Thyroid gland (tissue), 4 donors: Measurements from ENCODE around the gene KDM4B. TPM values are rescaled to one million over a fixed set of nuclear protein-coding genes. Genes with fewer than 3 reads are reported as not detected.
"Not testable (repeated sequence)": the region's sequence is repeated elsewhere in the genome, so short reads cannot be mapped to it uniquely, and the experiment has no call there.

Experiments used
- DNase-seq, 2 donors: peaks; one replicate each; pipeline ENCODE4 v3.0.0-alpha.2; 2019
- H3K27ac ChIP-seq, 3 donors: fragments of 200-600 bp; sonication (generic); 1 replicate in 2 of 3; 2 replicates in 1 of 3; pipeline ENCODE4 v1.5.1; 2016 to 2019; ENCODE audit warnings: mild to moderate bottlenecking in 1 of 3, moderate library complexity in 1 of 3
- H3K27me3 ChIP-seq: fragments of 200-600 bp; sonication (generic); one replicate; pipeline ENCODE4 v1.5.1; 2019
- H3K36me3 ChIP-seq, 2 donors: fragments of 200-600 bp; sonication (generic); one replicate each; pipeline ENCODE4 v1.5.1; 2016 to 2019
- H3K4me1 ChIP-seq, 2 donors: fragments of 200-600 bp; sonication (generic); one replicate each; pipeline ENCODE4 v1.5.1; 2017 to 2019
- H3K4me3 ChIP-seq, 3 donors: fragments of 200-600 bp; sonication (generic); replicated peaks in 1 of 3; 1 replicate in 2 of 3; 2 replicates in 1 of 3; pipeline ENCODE4 v1.5.1; 2016; ENCODE audit warnings: mild to moderate bottlenecking in 1 of 3
- H3K9me3 ChIP-seq: fragments of 200-600 bp; sonication (generic); one replicate; pipeline ENCODE4 v1.5.1; 2017
- POLR2A ChIP-seq, 2 donors: fragments of 450-650 bp; IDR thresholded peaks; one replicate each; pipeline ENCODE4 v1.6.1; 2017; ENCODE audit warnings: antibody characterized with exemption in 2 of 2, mild to moderate bottlenecking in 2 of 2, moderate library complexity in 1 of 2
- WGBS, 2 donors: methylation state at CpG; one replicate each; pipeline ENCODE4 v1.1.5; 2017; 5-methylcytosine and 5-hydroxymethylcytosine counted together
- intact Hi-C: fragments of 100-400 bp; cut with DNase I; formaldehyde crosslinking; loops from one replicate; pipeline ENCODE4 v1.15.1; 2023
- total RNA-seq, 4 donors: library from RNA; depleted of rRNA; stranded (reverse); fragments of >200 nt; gene quantifications; one replicate each; pipeline ENCODE4 v1.2.3, GENCODE V29; 2016
- TF ChIP-seq, protein P1 (sequence below), 6 experiments: fragments of 200-600 bp in 3 of 6; fragments of 450-650 bp in 3 of 6; sonication (generic) in 3 of 6; IDR thresholded peaks; one replicate each; pipeline ENCODE4 v1.5.1; 2016 to 2019; ENCODE audit warnings: antibody characterized with exemption in 6 of 6, mild to moderate bottlenecking in 2 of 6, inconsistent platforms in 1 of 6, moderate library complexity in 1 of 6

The KDM4B gene
- total RNA-seq, 4 donors from 2014 or later = 44.3 to 87.2 (median 75.8) TPM

DNA sequence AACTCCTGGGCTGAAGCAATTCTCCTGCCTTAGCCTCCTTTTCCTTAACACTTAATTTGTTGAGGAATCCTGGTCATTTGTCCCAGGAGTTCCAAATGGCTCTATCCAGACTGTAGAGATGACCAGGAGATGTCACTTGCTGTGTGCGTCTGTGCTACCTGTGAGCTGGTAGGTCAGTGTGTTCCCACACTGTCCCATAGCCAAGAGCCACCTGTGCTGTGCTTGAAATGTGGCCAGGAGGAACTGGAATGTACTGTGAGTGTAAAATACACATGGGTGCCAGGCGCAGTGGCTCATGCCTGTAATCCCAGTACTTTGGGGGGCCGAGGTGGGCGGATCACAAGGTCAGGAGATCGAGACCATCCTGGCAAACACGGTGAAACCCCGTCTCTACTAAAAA lies 29.4 kb upstream of the KDM4B start:
- Histone ChIP-seq H3K4me1 (no peaks in the 10 kb centered on the region), H3K4me3 (no peak overlapping the region), H3K36me3 (no peaks in the 10 kb centered on the region), H3K27ac (no peak overlapping the region), H3K27me3 (no peaks in the 10 kb centered on the region), H3K9me3 (no peaks in the 10 kb centered on the region)
- no peak for TF ChIP-seq POLR2A (IDR thresholded peaks at IDR 0.05)
- TF ChIP-seq, protein P1, sequence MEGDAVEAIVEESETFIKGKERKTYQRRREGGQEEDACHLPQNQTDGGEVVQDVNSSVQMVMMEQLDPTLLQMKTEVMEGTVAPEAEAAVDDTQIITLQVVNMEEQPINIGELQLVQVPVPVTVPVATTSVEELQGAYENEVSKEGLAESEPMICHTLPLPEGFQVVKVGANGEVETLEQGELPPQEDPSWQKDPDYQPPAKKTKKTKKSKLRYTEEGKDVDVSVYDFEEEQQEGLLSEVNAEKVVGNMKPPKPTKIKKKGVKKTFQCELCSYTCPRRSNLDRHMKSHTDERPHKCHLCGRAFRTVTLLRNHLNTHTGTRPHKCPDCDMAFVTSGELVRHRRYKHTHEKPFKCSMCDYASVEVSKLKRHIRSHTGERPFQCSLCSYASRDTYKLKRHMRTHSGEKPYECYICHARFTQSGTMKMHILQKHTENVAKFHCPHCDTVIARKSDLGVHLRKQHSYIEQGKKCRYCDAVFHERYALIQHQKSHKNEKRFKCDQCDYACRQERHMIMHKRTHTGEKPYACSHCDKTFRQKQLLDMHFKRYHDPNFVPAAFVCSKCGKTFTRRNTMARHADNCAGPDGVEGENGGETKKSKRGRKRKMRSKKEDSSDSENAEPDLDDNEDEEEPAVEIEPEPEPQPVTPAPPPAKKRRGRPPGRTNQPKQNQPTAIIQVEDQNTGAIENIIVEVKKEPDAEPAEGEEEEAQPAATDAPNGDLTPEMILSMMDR (IDR thresholded peaks at IDR 0.05) = no peak
- intact Hi-C loops = no loop called here
- 47 to 77% methylated on average over 6 to 7 of the region's 7 CpGs for WGBS, 2 donors
- DNase-seq = peak; percentile 65 to 81

DNA sequence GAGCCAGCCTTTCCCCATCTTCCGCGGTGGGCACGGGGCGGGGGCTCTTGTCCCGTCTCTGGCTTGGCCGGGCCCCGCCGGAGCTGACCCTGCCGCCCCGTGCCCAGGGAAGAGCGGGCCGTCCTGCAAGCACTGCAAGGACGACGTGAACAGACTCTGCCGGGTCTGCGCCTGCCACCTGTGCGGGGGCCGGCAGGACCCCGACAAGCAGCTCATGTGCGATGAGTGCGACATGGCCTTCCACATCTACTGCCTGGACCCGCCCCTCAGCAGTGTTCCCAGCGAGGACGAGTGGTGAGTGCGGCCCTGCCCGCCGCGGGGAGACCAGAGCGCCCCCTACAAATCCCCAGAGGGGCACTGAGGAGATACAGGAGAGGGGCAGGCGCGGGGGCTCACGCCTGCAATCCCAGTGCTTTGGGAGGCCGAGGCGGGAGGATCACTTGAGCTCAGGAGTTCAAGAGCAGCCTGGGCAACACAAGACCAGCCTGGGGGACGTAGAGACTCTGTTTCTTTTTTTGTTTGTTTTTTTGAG lies 27.2 kb upstream of the KDM4B start:
- WGBS, 2 donors = 96 to 98% methylated on average over 23 to 31 of the region's 35 CpGs
- intact Hi-C loops = not testable (repeated sequence)

DNA sequence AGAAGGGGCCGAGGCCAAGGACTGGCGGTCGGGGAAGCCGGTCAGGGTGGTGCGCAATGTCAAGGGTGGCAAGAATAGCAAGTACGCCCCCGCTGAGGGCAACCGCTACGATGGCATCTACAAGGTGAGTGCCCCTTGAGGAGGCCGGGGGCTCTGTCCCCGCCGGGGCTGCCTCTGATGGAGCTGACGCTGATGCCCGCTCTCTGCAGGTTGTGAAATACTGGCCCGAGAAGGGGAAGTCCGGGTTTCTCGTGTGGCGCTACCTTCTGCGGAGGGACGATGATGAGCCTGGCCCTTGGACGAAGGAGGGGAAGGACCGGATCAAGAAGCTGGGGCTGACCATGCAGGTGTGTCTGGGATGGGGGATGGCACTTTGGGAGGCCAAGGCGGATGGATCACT lies 18.3 kb upstream of the KDM4B start:
- H3K4me1 ChIP-seq, H3K27me3 ChIP-seq, DNase-seq, H3K4me3 ChIP-seq, intact Hi-C loops, H3K9me3 ChIP-seq, H3K36me3 ChIP-seq, H3K27ac ChIP-seq: not testable (repeated sequence)
- WGBS, 2 donors = 94 to 98% methylated on average over 23 of the region's 23 CpGs

More for the DNA sequence above, 27.2 kb upstream of the KDM4B start:
- H3K4me3 ChIP-seq, H3K9me3 ChIP-seq, H3K4me1 ChIP-seq, H3K27ac ChIP-seq, DNase-seq, H3K27me3 ChIP-seq, H3K36me3 ChIP-seq: not testable (repeated sequence)

DNA sequence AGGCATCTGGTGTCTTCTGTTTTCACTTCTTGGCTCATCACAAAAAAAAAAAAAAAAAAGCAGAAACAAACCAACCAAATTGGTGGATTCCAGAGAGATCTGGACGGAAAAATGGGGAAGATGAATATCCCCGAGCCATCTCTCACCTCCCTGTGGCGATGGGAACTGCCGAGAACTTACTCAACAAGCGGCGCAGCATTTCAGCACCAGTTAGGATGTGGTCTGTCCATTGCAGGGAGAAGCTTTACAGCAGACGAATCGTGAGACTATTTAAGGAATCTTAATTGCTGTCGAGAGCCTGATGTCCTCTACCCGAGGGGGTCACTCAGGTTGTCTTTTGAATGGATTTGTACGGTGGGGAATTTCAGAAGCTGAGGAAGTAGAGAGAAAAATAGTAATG lies 17.3 kb upstream of the KDM4B start:
- TF ChIP-seq, protein P1 (IDR thresholded peaks at IDR 0.05) = no peak
- no peak for TF ChIP-seq POLR2A (IDR thresholded peaks at IDR 0.05)
- no peaks in the 10 kb centered on the region for H3K4me1 ChIP-seq
- H3K27me3 ChIP-seq = no peaks in the 10 kb centered on the region
- 81 to 83% methylated on average over 11 of the region's 11 CpGs for WGBS, 2 donors
- H3K27ac ChIP-seq = no peak overlapping the region
- intact Hi-C loops = no loop called here
- no peaks in the 10 kb centered on the region for H3K36me3 ChIP-seq
- DNase-seq = no peak
- no peak overlapping the region for H3K4me3 ChIP-seq
- H3K9me3 ChIP-seq = no peaks in the 10 kb centered on the region

DNA sequence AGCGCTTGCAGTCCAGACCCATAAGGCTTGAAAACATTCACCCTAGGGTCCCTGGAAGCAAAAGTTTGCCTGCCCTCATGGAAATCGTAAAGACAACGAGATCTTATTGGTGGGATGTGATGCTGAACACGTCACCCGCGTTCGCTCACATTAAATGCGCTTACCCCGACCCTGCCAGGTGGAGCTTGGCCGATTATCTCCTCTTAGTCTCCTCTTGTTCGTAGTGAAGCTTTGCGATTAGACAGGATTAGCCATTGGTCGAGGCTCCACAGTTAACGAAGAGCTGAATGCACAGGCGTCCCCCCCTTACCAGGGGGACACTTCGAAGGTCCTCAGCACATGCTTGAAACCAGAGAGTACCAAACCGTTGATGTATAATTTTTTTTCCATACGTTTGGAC lies 16.0 kb upstream of the KDM4B start:
- TF ChIP-seq POLR2A (IDR thresholded peaks at IDR 0.05) = no peak
- TF ChIP-seq, protein P1 (IDR thresholded peaks at IDR 0.05) = no peak
- H3K4me3 ChIP-seq = no peak overlapping the region
- H3K27me3 ChIP-seq = no peaks in the 10 kb centered on the region
- no peaks in the 10 kb centered on the region for H3K4me1 ChIP-seq
- H3K36me3 ChIP-seq = no peaks in the 10 kb centered on the region
- H3K27ac ChIP-seq = no peak overlapping the region
- intact Hi-C loops = no loop called here
- no peak for DNase-seq
- WGBS, 2 donors = 94 to 95% methylated on average over 18 of the region's 18 CpGs
- no peaks in the 10 kb centered on the region for H3K9me3 ChIP-seq

DNA sequence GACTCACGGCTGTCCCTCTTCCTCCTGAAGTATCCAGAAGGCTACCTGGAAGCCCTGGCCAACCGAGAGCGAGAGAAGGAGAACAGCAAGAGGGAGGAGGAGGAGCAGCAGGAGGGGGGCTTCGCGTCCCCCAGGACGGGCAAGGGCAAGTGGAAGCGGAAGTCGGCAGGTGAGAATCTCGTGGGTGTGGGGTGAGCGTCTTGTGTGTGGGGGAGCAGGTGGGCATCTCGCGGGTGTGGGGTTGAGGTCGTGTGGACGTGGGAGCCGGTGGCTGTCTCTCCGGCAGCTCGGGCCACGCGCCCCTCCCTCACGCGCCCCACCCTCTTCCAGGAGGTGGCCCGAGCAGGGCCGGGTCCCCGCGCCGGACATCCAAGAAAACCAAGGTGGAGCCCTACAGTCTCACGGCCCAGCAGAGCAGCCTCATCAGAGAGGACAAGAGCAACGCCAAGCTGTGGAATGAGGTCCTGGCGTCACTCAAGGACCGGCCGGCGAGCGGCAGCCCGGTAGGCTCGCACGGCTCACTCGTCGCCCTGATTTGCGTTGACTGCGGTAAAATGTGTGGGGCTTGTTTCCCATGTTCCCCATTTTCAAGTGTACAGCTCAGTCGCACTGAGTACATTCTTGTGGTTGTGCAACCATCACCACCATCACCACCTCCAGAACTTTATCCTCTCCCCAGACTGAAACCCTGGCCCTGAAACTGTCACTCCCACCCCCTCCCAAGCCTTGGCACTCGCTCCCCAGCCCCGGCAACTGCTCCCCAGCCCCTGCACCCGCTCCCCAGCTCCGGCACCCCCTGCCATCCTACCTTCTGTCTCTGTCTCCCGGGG lies 14.4 kb upstream of the KDM4B start:
- 93% methylated on average over 44 to 46 of the region's 46 CpGs for WGBS, 2 donors

More for the DNA sequence above, 14.4 kb upstream of the KDM4B start:
- H3K4me3 ChIP-seq, intact Hi-C loops, H3K4me1 ChIP-seq, DNase-seq, H3K27me3 ChIP-seq, H3K9me3 ChIP-seq, H3K27ac ChIP-seq, H3K36me3 ChIP-seq: not testable (repeated sequence)
